GM12891 (cell line): ENCODE measurements around the gene GKN1.
"Not testable (repeated sequence)": the region's sequence is repeated elsewhere in the genome, so short reads cannot be mapped to it uniquely, and the experiment has no call there.

Experiments used
- DNase-seq: peaks from one replicate; pipeline ENCODE4 v3.0.0; 2011; ENCODE audit warnings: low spot score; ENCODE audit not compliant: insufficient read length
- FAIRE-seq: peaks from 2 replicates; lab custom pipeline; 2011; peaks lifted over from hg19 to GRCh38; lab: Jason Lieb, UNC
- PAX5 ChIP-seq: IDR thresholded peaks from 2 replicates; pipeline ENCODE4 v1.6.1; 2011; ENCODE audit warnings: low read length, moderate library complexity, mild to moderate bottlenecking; ENCODE audit not compliant: insufficient read depth, severe bottlenecking
- POLR2A ChIP-seq: IDR thresholded peaks from 2 replicates; pipeline ENCODE4 v1.6.1; 2011; ENCODE audit warnings: low read depth, low read length, control low read depth
- POLR2AphosphoS5 ChIP-seq: IDR thresholded peaks from 2 replicates; pipeline ENCODE4 v1.6.1; 2011; ENCODE audit warnings: low read depth, low read length, control low read depth
- POU2F2 ChIP-seq: IDR thresholded peaks from 2 replicates; pipeline ENCODE4 v1.6.1; 2011; ENCODE audit warnings: low read depth, mild to moderate bottlenecking, control low read depth, low read length, moderate library complexity
- SPI1 ChIP-seq: IDR thresholded peaks from 2 replicates; pipeline ENCODE4 v1.6.1; 2011; ENCODE audit warnings: low read depth, low read length, control low read depth
- TAF1 ChIP-seq: IDR thresholded peaks from 2 replicates; pipeline ENCODE4 v1.6.1; 2011; ENCODE audit warnings: low read depth, low read length, control low read depth

GKN1 gene

GRCh38 chr2:68937346-68938055, 36.9 kb upstream of the GKN1 start:
- FAIRE-seq (no peak), DNase-seq (no peak)
- no peak for TF ChIP-seq POU2F2
- no peak for TF ChIP-seq TAF1
- no peak for TF ChIP-seq POLR2A
- no peak for TF ChIP-seq SPI1
- TF ChIP-seq PAX5: no peak

DNA sequence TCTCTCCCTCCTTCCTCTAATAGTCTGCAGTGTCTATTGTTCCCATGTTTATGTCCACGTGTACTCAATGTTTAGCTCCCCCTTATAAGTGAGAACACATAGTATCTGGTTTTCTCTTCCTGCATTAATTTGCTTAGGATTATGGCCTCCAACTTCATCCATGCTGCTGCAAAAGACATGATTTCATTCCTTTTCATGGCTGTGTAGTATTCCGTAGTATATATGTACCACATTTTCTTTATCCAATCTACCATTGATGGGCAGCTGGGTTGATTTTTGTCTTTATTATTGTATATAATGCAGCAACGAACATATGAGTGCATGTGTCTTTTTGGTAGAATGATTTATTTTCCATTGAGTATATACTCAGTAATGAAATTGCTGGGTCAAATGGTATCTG, 35.5 kb upstream of the GKN1 start:
- DNase-seq (no peak), FAIRE-seq (no peak)
- TF ChIP-seq TAF1 (no peak), POLR2AphosphoS5 (no peak)

- FAIRE-seq: no peak
- TF ChIP-seq POLR2AphosphoS5 (no peak), POU2F2 (no peak), PAX5 (no peak), POLR2A (no peak), TAF1 (no peak), SPI1 (no peak)
- DNase-seq: no peak
Measured at GRCh38 chr2:68939962-68940361, 34.5 kb upstream of the GKN1 start.

DNA sequence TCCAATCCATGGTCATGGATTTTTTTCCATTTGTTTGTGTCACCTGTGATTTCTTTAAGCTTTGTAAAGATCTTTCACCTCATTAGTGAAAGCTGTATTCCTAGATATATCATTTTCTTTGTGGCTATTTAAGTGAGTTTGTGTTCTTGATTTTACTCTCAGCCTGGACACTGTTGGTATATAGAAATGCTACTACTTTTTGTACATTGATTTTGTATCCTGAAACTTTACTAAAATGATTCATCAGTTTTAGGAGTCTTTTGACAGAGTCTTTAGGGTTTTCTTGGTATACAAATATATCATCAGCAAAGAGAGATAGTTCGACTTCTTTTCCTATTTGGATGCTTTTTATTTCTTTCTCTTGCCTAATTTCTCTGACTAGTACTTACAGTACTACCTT, 34.1 kb upstream of the GKN1 start:
- DNase-seq: no peak
- no peak for FAIRE-seq
- TF ChIP-seq TAF1: no peak
- TF ChIP-seq POU2F2: no peak
- no peak for TF ChIP-seq PAX5
- TF ChIP-seq POLR2AphosphoS5: no peak
- TF ChIP-seq SPI1: no peak
- no peak for TF ChIP-seq POLR2A

GRCh38 chr2:68942827-68943226, 31.6 kb upstream of the GKN1 start:
- DNase-seq (no peak), FAIRE-seq (no peak)
- TF ChIP-seq PAX5 (no peak), SPI1 (no peak), TAF1 (no peak), POLR2AphosphoS5 (no peak)

GRCh38 chr2:68943581-68944568, 30.6 kb upstream of the GKN1 start:
- no peak for TF ChIP-seq POLR2AphosphoS5
- no peak for TF ChIP-seq POLR2A
- no peak for TF ChIP-seq SPI1
- no peak for TF ChIP-seq TAF1
- TF ChIP-seq POU2F2: no peak
- no peak for TF ChIP-seq PAX5
- FAIRE-seq (peak; percentile 76), DNase-seq (peak; percentile 23)

- TF ChIP-seq PAX5 (no peak), POLR2AphosphoS5 (no peak), TAF1 (no peak), SPI1 (no peak), POU2F2 (no peak), POLR2A (no peak)
- FAIRE-seq (no peak), DNase-seq (no peak)
Measured at GRCh38 chr2:68946117-68946516, 28.3 kb upstream of the GKN1 start.

GRCh38 chr2:68948710-68949109, 25.7 kb upstream of the GKN1 start:
- FAIRE-seq (no peak), DNase-seq (no peak)
- TF ChIP-seq PAX5 (no peak), POU2F2 (no peak), TAF1 (no peak), SPI1 (no peak), POLR2AphosphoS5 (no peak), POLR2A (no peak)

- no peak for TF ChIP-seq PAX5
- no peak for TF ChIP-seq POLR2AphosphoS5
- no peak for TF ChIP-seq POU2F2
- TF ChIP-seq TAF1: no peak
- no peak for TF ChIP-seq POLR2A
- TF ChIP-seq SPI1: no peak
- FAIRE-seq (no peak), DNase-seq (no peak)
Measured at GRCh38 chr2:68951899-68952298, 22.5 kb upstream of the GKN1 start.

DNA sequence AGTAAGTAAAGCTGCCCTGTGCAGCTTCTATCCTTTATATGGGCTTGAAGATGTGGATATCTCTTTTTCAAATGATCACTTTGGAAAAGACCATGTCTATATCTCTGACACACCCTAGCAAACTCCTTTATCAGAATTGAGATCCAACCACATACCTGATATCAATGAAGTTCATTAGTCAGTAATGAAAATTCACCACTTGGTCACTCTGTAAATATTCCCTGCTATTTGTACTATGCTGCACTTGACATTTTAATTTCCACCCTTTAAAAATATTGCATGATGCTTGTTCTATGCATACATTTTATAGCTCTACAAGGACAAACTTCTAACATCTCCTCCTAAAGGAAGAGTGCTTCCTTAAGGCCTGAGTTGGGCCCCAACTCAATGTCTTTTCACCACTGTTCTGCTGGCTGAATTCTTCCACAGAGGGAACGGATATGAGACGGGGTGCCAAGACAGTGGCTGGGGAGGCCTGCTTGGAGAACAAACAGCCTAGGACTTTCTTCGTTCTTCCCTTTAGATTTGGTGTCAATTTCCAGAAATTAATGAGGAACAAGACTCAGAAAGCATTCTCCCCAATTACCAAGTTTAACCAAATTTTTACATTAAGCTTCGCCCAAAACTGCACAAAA, 21.4 kb upstream of the GKN1 start, which contains the start of gene GKN2:
GKN2 (minus strand) TSS at position 7 of the 635 bp plus-strand sequence. CDS start 32 bp downstream, outside the sequence.
- no peak for DNase-seq
- FAIRE-seq: no peak
- TF ChIP-seq TAF1 (no peak), POLR2A (no peak)

DNA sequence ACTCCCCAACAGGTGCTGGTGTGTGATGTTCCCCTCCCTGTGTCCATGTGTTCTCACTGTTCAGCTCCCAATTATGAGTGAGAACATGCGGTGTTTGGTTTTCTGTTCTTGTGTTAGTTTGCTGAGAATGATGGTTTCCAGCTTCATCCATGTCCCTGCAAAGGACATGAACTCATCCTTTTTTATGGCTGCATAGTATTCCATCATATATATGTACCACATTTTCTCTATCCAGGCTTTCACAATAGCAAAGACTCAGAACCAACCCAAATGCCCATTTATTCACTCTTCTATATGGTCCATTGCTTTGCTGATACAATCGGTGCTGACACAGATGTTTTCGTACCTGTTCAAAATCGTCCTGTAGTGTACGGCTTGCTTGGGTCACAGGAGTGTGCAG, 19.0 kb upstream of the GKN1 start:
- not testable (repeated sequence) for DNase-seq, FAIRE-seq
